Psoas muscle (tissue), 8 donors: Measurements from ENCODE around the gene HOXC4. TPM values are rescaled to one million over a fixed set of nuclear protein-coding genes. Genes with fewer than 3 reads are reported as not detected.
"Not testable (repeated sequence)": the region's sequence is repeated elsewhere in the genome, so short reads cannot be mapped to it uniquely, and the experiment has no call there.

ENCODE experiments used
- ATAC-seq, 4 donors: fragments of 200-7000 bp; cut with Tn5 transposase; one replicate each; pipeline ENCODE4 v1.9.1; 2020; ENCODE audit warnings: moderate library complexity in 3 of 4, mild to moderate bottlenecking in 2 of 4
- DNase-seq, 2 donors: peaks; one replicate each; pipeline ENCODE4 v3.0.0-alpha.2; 2020
- H3K27ac ChIP-seq: fragments of 200-600 bp; one replicate; pipeline ENCODE4 v1.8.0; 2022
- H3K27me3 ChIP-seq, 3 donors: fragments of 200-600 bp in 1 of 3; one replicate each; pipeline versions ENCODE4 v1.6.1 to v1.8.0; 2013 to 2022; ENCODE audit warnings: low read length in 2 of 3, mild to moderate bottlenecking in 2 of 3, moderate library complexity in 1 of 3; ENCODE audit not compliant: insufficient read depth in 3 of 3
- H3K36me3 ChIP-seq, 2 donors: fragments of 200-600 bp in 1 of 2; one replicate each; pipeline versions ENCODE4 v1.6.1 to v1.8.0; 2013 to 2022; ENCODE audit warnings: low read depth in 1 of 2, mild to moderate bottlenecking in 1 of 2, moderate library complexity in 1 of 2; ENCODE audit not compliant: insufficient read depth in 1 of 2
- H3K4me1 ChIP-seq: fragments of 200-600 bp; one replicate; pipeline ENCODE4 v1.8.0; 2022
- H3K4me3 ChIP-seq: fragments of 200-600 bp; one replicate; pipeline ENCODE4 v1.8.0; 2022; ENCODE audit warnings: mild to moderate bottlenecking
- H3K9me3 ChIP-seq: fragments of 200-600 bp; one replicate; pipeline ENCODE4 v1.8.0; 2022
- CTCF ChIP-seq: fragments of 200-600 bp; IDR thresholded peaks from one replicate; pipeline ENCODE4 v1.8.0; 2022; ENCODE audit warnings: antibody characterized with exemption
- WGBS, 3 donors: extraction: QIAGEN DNeasy Blood & Tissue Kit; methylation state at CpG; one replicate each; pipeline versions ENCODE4 v1.1.6 to v1.1.7; 2013; 5-methylcytosine and 5-hydroxymethylcytosine counted together
- intact Hi-C, 2 donors: fragments of 100-400 bp; cut with DNase I; formaldehyde crosslinking; loops; one replicate each; pipeline versions ENCODE4 v1.11.0 to v1.14.2; 2022
- polyA plus RNA-seq, 3 donors: library from polyadenylated mRNA; stranded (reverse); fragments of 200-250 nt; gene quantifications; one replicate each; pipeline ENCODE4 v1.2.3, GENCODE V29; 2013
- total RNA-seq, 4 donors: library from RNA; stranded (reverse); fragmentation: NEBNext Ultra II Directional in 2 of 4; extraction: Animal tissue kit (Norgen Biotek cat#: 25700) in 2 of 4; gene quantifications; one replicate each; pipeline versions ENCODE4 v1.2.1 to v1.2.4, GENCODE V29; 2021 to 2023
- donor health status: healthy with polysubstance abuse.
- donor health status: DM: no; HTN: no; CAD: no; lungs with moderate emphysema.
- donor health status: Bipolar disorder and iron deficiency.
- donor health status: healthy.
- donor health status: DM: yes; HTN: yes; CAD: no.
- donor health status: DM: no; HTN: no; CAD: no.
- donor health status: DM: no; HTN: no; CAD: no.
- donor health status: DM: yes; HTN: yes; CAD: no.

HOXC4 gene
- total and polyA plus RNA-seq, 7 donors, result 0.72 to 4.7 (median 1.6) TPM

GRCh38 chr12:54068418-54069070, 14.9 kb downstream of the HOXC4 start:
- intact Hi-C loops, result no loop called here
- no peaks in the 10 kb centered on the region for H3K9me3 ChIP-seq
- no peak overlapping the region for H3K4me3 ChIP-seq
- no peaks in the 10 kb centered on the region for H3K36me3 ChIP-seq
- WGBS, 3 donors, result 88 to 92% (median 88%) methylated on average over 4 of the region's 4 CpGs
- DNase-seq (no peak), ATAC-seq (no peak)
- no peak overlapping the region for H3K27ac ChIP-seq
- H3K27me3 ChIP-seq, result peaks cover 0 to 6% (median 2%) of the 10 kb centered on the region in 3 donors
- TF ChIP-seq CTCF, result no peak
- peaks cover 5% of the 10 kb centered on the region for H3K4me1 ChIP-seq

- Histone ChIP-seq H3K4me3 (no peak overlapping the region), H3K9me3 (no peaks in the 10 kb centered on the region), H3K36me3 (no peaks in the 10 kb centered on the region), H3K27me3 (peaks cover 0 to 2% (median 0%) of the 10 kb centered on the region in 3 donors), H3K27ac (no peak overlapping the region), H3K4me1 (peaks cover 5% of the 10 kb centered on the region)
- ATAC-seq (no peak), DNase-seq (no peak)
- intact Hi-C loops, result no loop called here
- no peak for TF ChIP-seq CTCF
- WGBS, 3 donors, result 72 to 88% (median 83%) methylated on average over 1 of the region's 1 CpG
Observed at GRCh38 chr12:54071942-54072341, 18.3 kb downstream of the HOXC4 start.

- Histone ChIP-seq H3K27ac (no peak overlapping the region), H3K27me3 (peaks cover 0 to 2% (median 0%) of the 10 kb centered on the region in 3 donors), H3K36me3 (no peaks in the 10 kb centered on the region), H3K4me3 (no peak overlapping the region), H3K4me1 (no peaks in the 10 kb centered on the region), H3K9me3 (no peaks in the 10 kb centered on the region)
- TF ChIP-seq CTCF, result no peak
- ATAC-seq (no peak), DNase-seq (no peak)
- intact Hi-C loops, result no loop called here
- WGBS, 3 donors, result 79 to 84% (median 80%) methylated on average over 6 of the region's 6 CpGs
Observed at GRCh38 chr12:54074308-54074707, 20.7 kb downstream of the HOXC4 start.

GRCh38 chr12:54075409-54075808, 21.8 kb downstream of the HOXC4 start:
- Histone ChIP-seq H3K9me3 (no peaks in the 10 kb centered on the region), H3K4me1 (no peaks in the 10 kb centered on the region), H3K36me3 (no peaks in the 10 kb centered on the region), H3K27ac (no peak overlapping the region), H3K4me3 (no peak overlapping the region), H3K27me3 (no peaks in the 10 kb centered on the region)
- no peak for DNase-seq
- whole genome bisulfite sequencing, 3 donors, result 65 to 70% (median 65%) methylated on average over 6 of the region's 6 CpGs
- TF ChIP-seq CTCF, result no peak
- intact Hi-C loops, result no loop called here
- ATAC-seq, result no peak

GRCh38 chr12:54075974-54076373, 22.3 kb downstream of the HOXC4 start:
- no peak overlapping the region for H3K4me3 ChIP-seq
- H3K4me1 ChIP-seq, result no peaks in the 10 kb centered on the region
- DNase-seq, result no peak
- no peak overlapping the region for H3K27ac ChIP-seq
- no peak for TF ChIP-seq CTCF
- H3K27me3 ChIP-seq, result no peaks in the 10 kb centered on the region
- no peaks in the 10 kb centered on the region for H3K36me3 ChIP-seq
- no peak for ATAC-seq
- H3K9me3 ChIP-seq, result no peaks in the 10 kb centered on the region
- intact Hi-C loops, result no loop called here

GRCh38 chr12:54077843-54078242, 24.2 kb downstream of the HOXC4 start:
- H3K27me3 ChIP-seq, intact Hi-C loops, ATAC-seq, DNase-seq, H3K4me1 ChIP-seq, H3K9me3 ChIP-seq, H3K36me3 ChIP-seq: not testable (repeated sequence)
- Histone ChIP-seq H3K27ac (peak overlapping the region; percentile 46), H3K4me3 (peak overlapping the region; percentile 25)
- 64 to 79% (median 77%) methylated on average over 10 of the region's 10 CpGs for WGBS, 3 donors

- H3K4me1 ChIP-seq, ATAC-seq, H3K27me3 ChIP-seq, intact Hi-C loops, H3K36me3 ChIP-seq, DNase-seq, H3K9me3 ChIP-seq: not testable (repeated sequence)
- peak overlapping the region; percentile 25 for H3K4me3 ChIP-seq
- H3K27ac ChIP-seq, result peak overlapping the region; percentile 58
- 55 to 61% (median 58%) methylated on average over 7 to 9 of the region's 9 CpGs for WGBS, 3 donors
Observed at GRCh38 chr12:54079115-54079514, 25.5 kb downstream of the HOXC4 start.
